ENCODE results near the gene AGGF1. TPM values are rescaled to one million over a fixed set of nuclear protein-coding genes. Genes with fewer than 3 reads are reported as not detected.

The AGGF1 gene
- total RNA-seq, 4 donors from 2014 or later, result 12.0 to 20.1 (median 16.4) TPM

- Histone ChIP-seq H3K4me3 (no peak overlapping the region), H3K27ac (no peak overlapping the region), H3K36me3 (peaks cover 0 to 4% (median 0%) of the 10 kb centered on the region in 3 donors), H3K9me3 (no peaks in the 10 kb centered on the region), H3K27me3 (no peaks in the 10 kb centered on the region), H3K4me1 (peaks cover 5 to 21% (median 7%) of the 10 kb centered on the region in 3 donors)
- WGBS, 2 donors, result 77 to 79% methylated on average over 5 of the region's 5 CpGs
- intact Hi-C loops (cut with DNase I), result no loop called here
- TF ChIP-seq CTCF (IDR thresholded peaks at IDR 0.05), result no peak
- TF ChIP-seq POLR2A (IDR thresholded peaks at IDR 0.05), result no peak
- no peak for DNase-seq
These were observed 50.7 kb downstream of the AGGF1 start for GRCh38 chr5:77080905-77081304.

- TF ChIP-seq POLR2A (IDR thresholded peaks at IDR 0.05), result no peak
- no peak for TF ChIP-seq CTCF (IDR thresholded peaks at IDR 0.05)
- DNase-seq, result no peak
- Histone ChIP-seq H3K27ac (no peak overlapping the region), H3K9me3 (no peaks in the 10 kb centered on the region), H3K27me3 (no peaks in the 10 kb centered on the region), H3K4me1 (peaks cover under 1 to 22% (median 3%) of the 10 kb centered on the region in 3 donors), H3K36me3 (peaks cover 0 to 4% (median 0%) of the 10 kb centered on the region in 3 donors), H3K4me3 (no peak overlapping the region)
- intact Hi-C loops (cut with DNase I), result no loop called here
- WGBS, 2 donors, result 0 to 25% methylated on average over 1 of the region's 1 CpG
These were observed 52.1 kb downstream of the AGGF1 start for GRCh38 chr5:77082280-77082679.

- no peaks in the 10 kb centered on the region for H3K27me3 ChIP-seq
- peaks cover 0 to 4% (median 0%) of the 10 kb centered on the region in 3 donors for H3K36me3 ChIP-seq
- H3K9me3 ChIP-seq, result no peaks in the 10 kb centered on the region
- no peak for DNase-seq
- intact Hi-C loops (cut with DNase I), result no loop called here
- H3K27ac ChIP-seq, result no peak overlapping the region
- TF ChIP-seq POLR2A (IDR thresholded peaks at IDR 0.05) (no peak), CTCF (IDR thresholded peaks at IDR 0.05) (no peak)
- 78 to 90% methylated on average over 3 to 4 of the region's 6 CpGs for WGBS, 2 donors
- peaks cover 7 to 24% (median 11%) of the 10 kb centered on the region in 3 donors for H3K4me1 ChIP-seq
- H3K4me3 ChIP-seq, result no peak overlapping the region
These were observed 52.9 kb downstream of the AGGF1 start for GRCh38 chr5:77083088-77083487.

- no peak for TF ChIP-seq CTCF (IDR thresholded peaks at IDR 0.05)
- no peak for TF ChIP-seq POLR2A (IDR thresholded peaks at IDR 0.05)
- Histone ChIP-seq H3K4me1 (peaks cover 8 to 25% (median 12%) of the 10 kb centered on the region in 3 donors), H3K27ac (peak overlapping the region; percentile 83 to 94 (median 88)), H3K27me3 (no peaks in the 10 kb centered on the region), H3K4me3 (peak overlapping the region; percentile 74 to 94 (median 78)), H3K36me3 (peaks cover 0 to 4% (median 0%) of the 10 kb centered on the region in 3 donors), H3K9me3 (no peaks in the 10 kb centered on the region)
- WGBS, 2 donors, result 0 to 3% methylated on average over 3 to 6 of the region's 6 CpGs
- intact Hi-C loops (cut with DNase I), result no loop called here
- DNase-seq, result no peak
These were observed 56.1 kb downstream of the AGGF1 start for GRCh38 chr5:77086368-77086688.

GRCh38 chr5:77086689-77087483 is 56.7 kb downstream of the AGGF1 start, which contains the start of gene ZBED3:
TSS of gene ZBED3 (minus strand) at chr5:77087285. CDS start at chr5:77077878, 9,407 bp downstream.
- DNase-seq, result no peak
- peak within 1 kb of the TSS; percentile 83 to 94 (median 88) for H3K27ac ChIP-seq
- no peaks in the 10 kb centered on the region for H3K9me3 ChIP-seq
- 0% methylated on average over 19 to 27 of the region's 63 CpGs for WGBS, 2 donors
- no peaks in the 10 kb centered on the region for H3K27me3 ChIP-seq
- H3K4me1 ChIP-seq, result peaks cover 8 to 25% (median 12%) of the 10 kb centered on the region in 3 donors
- H3K4me3 ChIP-seq, result peak within 1 kb of the TSS; percentile 74 to 94 (median 78)
- TF ChIP-seq CTCF (IDR thresholded peaks at IDR 0.05) (peak in 2 of 6 experiments; percentile 4 to 36), POLR2A (IDR thresholded peaks at IDR 0.05) (no peak)
- intact Hi-C loops (cut with DNase I), result no loop called here
- peaks cover 0 to 4% (median 0%) of the 10 kb centered on the region in 3 donors for H3K36me3 ChIP-seq
